Progenitor cell of endocrine pancreas (in vitro differentiated cells): Measurements from ENCODE around the gene USP5. TPM values are rescaled to one million over a fixed set of nuclear protein-coding genes. Genes with fewer than 3 reads are reported as not detected.

ENCODE experiments used
- DNase-seq: peaks from one replicate; pipeline ENCODE4 v3.0.0; 2021; ENCODE audit warnings: low spot score; ENCODE audit not compliant: unreplicated experiment
- H3K27ac Mint-ChIP-seq: 2 replicates; pipeline ENCODE4 v1.8.0; 2021; ENCODE audit warnings: mild to moderate bottlenecking, moderate library complexity, mixed read lengths
- H3K27me3 Mint-ChIP-seq: 2 replicates; pipeline ENCODE4 v1.8.0; 2021; ENCODE audit warnings: mixed read lengths
- H3K36me3 Mint-ChIP-seq: 2 replicates; pipeline ENCODE4 v1.8.0; 2022; ENCODE audit warnings: mixed read lengths; ENCODE audit not compliant: insufficient read depth
- H3K4me1 Mint-ChIP-seq: 2 replicates; pipeline ENCODE4 v1.8.0; 2021; ENCODE audit warnings: low read depth, mixed read lengths
- H3K4me3 Mint-ChIP-seq: 2 replicates; pipeline ENCODE4 v1.8.0; 2021; ENCODE audit warnings: low read depth, mild to moderate bottlenecking, moderate library complexity, mixed read lengths
- H3K9me3 Mint-ChIP-seq: 2 replicates; pipeline ENCODE4 v1.8.0; 2021; ENCODE audit warnings: low read depth, mixed read lengths
- total RNA-seq: library from RNA; stranded (reverse); gene quantifications from 2 replicates; pipeline ENCODE4 v1.2.1, GENCODE V29; 2021
- TF ChIP-seq, protein P1 (sequence below): fragments of 200-600 bp; sonication (generic); IDR thresholded peaks from one replicate; pipeline ENCODE4 v1.5.0; 2021; ENCODE audit warnings: antibody characterized with exemption, mild to moderate bottlenecking; ENCODE audit not compliant: unreplicated experiment

The USP5 gene
- total RNA-seq, 1 donor from 2014 or later: 185 TPM

DNA sequence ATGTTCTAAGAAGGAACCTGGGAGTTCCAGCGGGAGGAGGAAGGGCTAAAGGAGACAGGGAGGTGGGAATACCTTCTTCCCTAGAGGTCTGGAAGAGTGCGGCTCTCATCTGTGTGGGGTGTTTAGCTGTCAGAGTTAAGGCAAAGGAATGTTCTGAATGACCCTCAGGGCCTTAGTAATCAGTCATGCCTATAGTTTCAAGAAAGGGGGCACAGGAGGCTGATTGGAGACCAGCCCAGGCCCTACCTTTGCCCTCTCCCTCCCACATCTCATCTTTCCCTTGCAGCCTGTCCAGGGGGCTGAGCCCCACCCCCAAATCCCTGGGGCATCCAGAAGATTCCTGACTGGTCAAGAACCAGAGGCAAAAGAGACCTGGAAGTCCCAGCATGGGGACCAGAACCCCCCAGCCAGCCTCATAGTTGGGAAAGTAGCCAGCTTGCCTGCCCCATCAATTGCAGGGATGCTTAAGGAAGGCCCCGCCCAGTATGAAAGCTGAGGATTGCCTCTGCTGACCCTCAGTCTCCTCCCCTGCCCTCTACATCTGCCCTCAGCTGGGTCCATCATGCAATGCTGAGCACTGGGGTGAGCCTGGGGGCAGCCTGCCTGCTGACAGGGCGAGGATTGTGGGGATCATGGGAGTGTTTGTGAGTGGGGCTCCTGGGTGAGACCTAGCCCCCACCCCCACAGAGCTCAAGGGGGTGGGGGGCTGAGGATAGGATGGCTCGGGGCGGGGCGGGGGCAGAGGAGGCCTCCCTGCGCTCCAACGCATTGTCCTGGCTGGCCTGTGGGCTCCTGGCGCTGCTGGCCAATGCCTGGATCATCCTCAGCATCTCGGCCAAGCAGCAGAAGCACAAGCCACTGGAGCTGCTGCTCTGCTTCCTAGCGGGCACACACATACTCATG lies 28.5 kb upstream of the USP5 start:
- TF ChIP-seq, protein P1, sequence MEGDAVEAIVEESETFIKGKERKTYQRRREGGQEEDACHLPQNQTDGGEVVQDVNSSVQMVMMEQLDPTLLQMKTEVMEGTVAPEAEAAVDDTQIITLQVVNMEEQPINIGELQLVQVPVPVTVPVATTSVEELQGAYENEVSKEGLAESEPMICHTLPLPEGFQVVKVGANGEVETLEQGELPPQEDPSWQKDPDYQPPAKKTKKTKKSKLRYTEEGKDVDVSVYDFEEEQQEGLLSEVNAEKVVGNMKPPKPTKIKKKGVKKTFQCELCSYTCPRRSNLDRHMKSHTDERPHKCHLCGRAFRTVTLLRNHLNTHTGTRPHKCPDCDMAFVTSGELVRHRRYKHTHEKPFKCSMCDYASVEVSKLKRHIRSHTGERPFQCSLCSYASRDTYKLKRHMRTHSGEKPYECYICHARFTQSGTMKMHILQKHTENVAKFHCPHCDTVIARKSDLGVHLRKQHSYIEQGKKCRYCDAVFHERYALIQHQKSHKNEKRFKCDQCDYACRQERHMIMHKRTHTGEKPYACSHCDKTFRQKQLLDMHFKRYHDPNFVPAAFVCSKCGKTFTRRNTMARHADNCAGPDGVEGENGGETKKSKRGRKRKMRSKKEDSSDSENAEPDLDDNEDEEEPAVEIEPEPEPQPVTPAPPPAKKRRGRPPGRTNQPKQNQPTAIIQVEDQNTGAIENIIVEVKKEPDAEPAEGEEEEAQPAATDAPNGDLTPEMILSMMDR: no peak
- Mint-ChIP-seq H3K36me3 (no peaks in the 10 kb centered on the region), H3K9me3 (no peaks in the 10 kb centered on the region), H3K4me3 (no peak overlapping the region), H3K27me3 (peaks cover 70% of the 10 kb centered on the region), H3K27ac (no peak overlapping the region), H3K4me1 (peaks cover 24% of the 10 kb centered on the region)
- DNase-seq: no peak

DNA sequence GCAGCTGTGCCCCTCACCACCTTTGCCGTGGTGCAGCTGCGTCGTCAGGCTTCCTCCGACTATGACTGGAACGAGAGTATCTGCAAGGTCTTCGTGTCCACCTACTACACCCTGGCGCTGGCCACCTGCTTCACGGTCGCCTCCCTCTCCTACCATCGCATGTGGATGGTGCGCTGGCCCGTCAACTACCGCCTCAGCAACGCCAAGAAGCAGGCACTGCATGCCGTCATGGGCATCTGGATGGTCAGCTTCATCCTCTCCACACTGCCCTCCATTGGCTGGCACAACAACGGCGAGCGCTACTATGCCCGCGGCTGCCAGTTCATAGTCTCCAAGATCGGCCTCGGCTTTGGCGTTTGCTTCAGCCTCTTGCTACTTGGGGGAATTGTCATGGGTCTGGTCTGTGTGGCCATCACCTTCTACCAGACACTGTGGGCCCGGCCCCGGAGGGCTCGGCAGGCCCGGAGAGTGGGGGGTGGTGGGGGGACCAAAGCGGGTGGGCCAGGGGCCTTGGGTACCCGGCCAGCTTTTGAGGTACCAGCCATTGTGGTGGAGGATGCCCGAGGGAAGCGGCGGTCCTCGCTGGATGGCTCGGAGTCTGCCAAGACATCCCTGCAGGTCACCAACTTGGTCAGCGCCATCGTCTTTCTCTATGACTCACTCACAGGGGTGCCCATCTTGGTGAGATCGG lies 27.7 kb upstream of the USP5 start:
- H3K27ac Mint-ChIP-seq: no peak overlapping the region

DNA sequence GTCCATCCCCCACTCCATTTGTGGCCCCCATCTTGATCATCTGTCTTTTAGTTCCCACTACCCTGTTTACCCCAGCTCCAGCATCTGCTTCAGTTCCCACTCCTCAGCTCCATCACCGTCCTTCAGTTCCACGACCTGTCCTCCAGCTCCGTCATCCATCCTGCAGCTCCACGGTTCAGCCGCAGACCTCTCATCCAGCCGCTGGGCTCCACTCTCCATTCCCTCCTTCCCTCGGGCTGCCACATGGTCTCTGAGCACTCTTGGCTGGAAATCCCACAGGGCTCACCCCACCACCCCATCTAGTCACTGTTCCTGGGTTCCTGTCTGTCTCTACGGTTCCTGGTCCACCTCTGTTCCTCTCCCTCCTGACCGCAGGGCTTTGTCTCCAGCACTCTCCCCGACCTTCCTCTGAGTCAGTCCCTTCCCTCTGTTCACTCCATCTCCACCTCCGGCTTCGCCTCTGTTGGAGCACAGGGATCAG lies 27.0 kb upstream of the USP5 start:
- Mint-ChIP-seq H3K27ac (no peak overlapping the region), H3K9me3 (no peaks in the 10 kb centered on the region), H3K4me3 (no peak overlapping the region), H3K36me3 (no peaks in the 10 kb centered on the region), H3K4me1 (peaks cover 19% of the 10 kb centered on the region), H3K27me3 (peaks cover 63% of the 10 kb centered on the region)
- DNase-seq: no peak
- TF ChIP-seq, protein P1: no peak

More for the DNA sequence above, 27.7 kb upstream of the USP5 start:
- DNase-seq: no peak
- TF ChIP-seq, protein P1: no peak
- Mint-ChIP-seq H3K4me3 (no peak overlapping the region), H3K36me3 (no peaks in the 10 kb centered on the region), H3K27me3 (peaks cover 69% of the 10 kb centered on the region), H3K9me3 (no peaks in the 10 kb centered on the region), H3K4me1 (peaks cover 22% of the 10 kb centered on the region)

DNA sequence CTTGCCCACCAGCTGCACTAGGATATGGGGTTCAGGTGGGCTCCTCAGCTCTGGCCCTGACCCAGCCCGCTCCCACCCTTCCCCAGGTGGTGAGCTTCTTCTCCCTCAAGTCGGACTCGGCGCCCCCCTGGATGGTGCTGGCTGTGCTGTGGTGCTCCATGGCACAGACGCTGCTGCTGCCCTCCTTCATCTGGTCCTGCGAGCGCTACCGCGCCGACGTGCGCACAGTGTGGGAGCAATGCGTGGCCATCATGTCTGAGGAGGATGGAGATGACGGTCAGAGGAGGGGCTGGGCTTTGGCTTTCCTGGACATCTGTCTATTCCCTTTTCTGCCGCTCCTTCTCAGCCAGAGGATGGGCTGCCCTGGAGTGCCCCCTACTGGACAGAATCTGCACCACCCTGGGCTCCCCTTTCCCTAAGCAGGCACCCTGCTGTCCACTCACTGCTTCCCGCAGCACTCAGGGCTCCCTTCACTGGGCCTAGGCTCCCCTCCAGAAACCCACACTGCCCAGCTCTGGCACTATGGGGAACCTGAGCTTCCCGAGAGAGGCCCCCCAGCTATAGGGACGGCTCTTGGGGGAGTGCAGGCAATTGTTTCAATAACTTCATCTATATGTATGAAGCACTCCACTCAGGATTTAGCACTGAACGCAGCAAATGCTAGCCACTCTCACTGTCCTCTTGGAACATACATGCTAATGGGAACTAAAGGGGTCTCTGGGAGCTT lies 26.4 kb upstream of the USP5 start:
- TF ChIP-seq, protein P1: peak; percentile 99
- peak; percentile 95 for DNase-seq
- H3K36me3 Mint-ChIP-seq: no peaks in the 10 kb centered on the region
- H3K27me3 Mint-ChIP-seq: peaks cover 61% of the 10 kb centered on the region
- H3K9me3 Mint-ChIP-seq: no peaks in the 10 kb centered on the region
- H3K4me3 Mint-ChIP-seq: no peak overlapping the region
- H3K4me1 Mint-ChIP-seq: peaks cover 17% of the 10 kb centered on the region
- no peak overlapping the region for H3K27ac Mint-ChIP-seq
